Activated B cell treated with CpG ODN at 0.5 μM for 24 hours (primary cell): ENCODE data around the gene UBE4A. TPM values are rescaled to one million over a fixed set of nuclear protein-coding genes. Genes with fewer than 3 reads are reported as not detected.

Experiments used
- ATAC-seq: fragments of 200-7000 bp; cut with Tn5 transposase; one replicate; pipeline ENCODE4 v1.10.0; 2021; ENCODE audit warnings: low read depth, mild to moderate bottlenecking, moderate library complexity
- CTCF ChIA-PET: fragments of 350-600 bp; sonication (Branson Sonifier 250); formaldehyde crosslinking; loops from one replicate; lab custom pipeline; 2021; ENCODE audit warnings: antibody characterized with exemption; lab: Charles Lee
- POLR2A ChIA-PET: fragments of 350-600 bp; sonication (Branson Sonifier 250); formaldehyde crosslinking; loops from one replicate; lab custom pipeline; 2021; ENCODE audit warnings: antibody characterized with exemption; lab: Charles Lee
- DNase-seq: peaks from one replicate; pipeline ENCODE4 v3.0.0; 2022
- H3K27ac Mint-ChIP-seq: one replicate; pipeline ENCODE4 v1.8.0; 2020; ENCODE audit warnings: mixed read lengths
- H3K27me3 Mint-ChIP-seq: one replicate; pipeline ENCODE4 v1.8.0; 2021; ENCODE audit warnings: mixed read lengths
- H3K36me3 Mint-ChIP-seq: one replicate; pipeline ENCODE4 v1.8.0; 2021; ENCODE audit warnings: low read depth, mixed read lengths
- H3K4me1 Mint-ChIP-seq: one replicate; pipeline ENCODE4 v1.8.0; 2021; ENCODE audit warnings: mixed read lengths
- H3K4me3 Mint-ChIP-seq: one replicate; pipeline ENCODE4 v1.8.0; 2020; ENCODE audit warnings: mild to moderate bottlenecking, mixed read lengths
- H3K9me3 Mint-ChIP-seq: one replicate; pipeline ENCODE4 v1.8.0; 2020; ENCODE audit warnings: mixed read lengths
- intact Hi-C: fragments of 100-400 bp; cut with micrococcal nuclease; formaldehyde crosslinking; loops from one replicate; pipeline ENCODE4 v1.15.1; 2024
- total RNA-seq: library from RNA; stranded (reverse); gene quantifications from 2 replicates; pipeline ENCODE4 v1.2.3, GENCODE V29; 2022
- TF ChIP-seq, protein P1 (sequence below): fragments of 200-600 bp; IDR thresholded peaks from one replicate; pipeline ENCODE4 v1.8.0; 2022; ENCODE audit warnings: antibody characterized with exemption, mild to moderate bottlenecking

The UBE4A gene
- total RNA-seq, 1 donor from 2014 or later: 34.2 TPM

DNA sequence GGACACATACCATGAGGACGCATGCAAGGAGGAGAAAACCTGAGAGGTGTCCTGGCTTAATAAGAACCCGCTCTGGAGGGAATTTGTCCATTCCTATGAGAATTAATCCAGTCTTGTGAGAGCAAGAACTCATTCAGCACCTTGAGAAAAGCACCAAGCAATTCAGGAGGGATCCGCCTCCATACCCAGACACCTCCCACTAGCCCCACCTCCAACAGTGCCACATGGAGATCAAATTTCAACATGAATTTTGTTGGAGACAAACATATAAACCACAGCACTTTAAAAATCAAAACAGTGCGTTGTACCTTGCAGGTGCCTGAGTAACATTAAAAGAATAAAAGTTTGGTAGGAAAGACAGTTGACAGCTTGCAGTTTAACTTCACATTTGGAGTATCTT lies 11.4 kb downstream of the UBE4A start:
- POLR2A ChIA-PET: no interaction called here
- Mint-ChIP-seq H3K27ac (no peak overlapping the region), H3K36me3 (peaks cover 92% of the 10 kb centered on the region), H3K4me3 (no peak overlapping the region), H3K4me1 (no peaks in the 10 kb centered on the region), H3K27me3 (no peaks in the 10 kb centered on the region), H3K9me3 (no peaks in the 10 kb centered on the region)
- ATAC-seq (no peak), DNase-seq (no peak)
- CTCF ChIA-PET: no interaction called here
- intact Hi-C loops: no loop called here
- TF ChIP-seq, protein P1, sequence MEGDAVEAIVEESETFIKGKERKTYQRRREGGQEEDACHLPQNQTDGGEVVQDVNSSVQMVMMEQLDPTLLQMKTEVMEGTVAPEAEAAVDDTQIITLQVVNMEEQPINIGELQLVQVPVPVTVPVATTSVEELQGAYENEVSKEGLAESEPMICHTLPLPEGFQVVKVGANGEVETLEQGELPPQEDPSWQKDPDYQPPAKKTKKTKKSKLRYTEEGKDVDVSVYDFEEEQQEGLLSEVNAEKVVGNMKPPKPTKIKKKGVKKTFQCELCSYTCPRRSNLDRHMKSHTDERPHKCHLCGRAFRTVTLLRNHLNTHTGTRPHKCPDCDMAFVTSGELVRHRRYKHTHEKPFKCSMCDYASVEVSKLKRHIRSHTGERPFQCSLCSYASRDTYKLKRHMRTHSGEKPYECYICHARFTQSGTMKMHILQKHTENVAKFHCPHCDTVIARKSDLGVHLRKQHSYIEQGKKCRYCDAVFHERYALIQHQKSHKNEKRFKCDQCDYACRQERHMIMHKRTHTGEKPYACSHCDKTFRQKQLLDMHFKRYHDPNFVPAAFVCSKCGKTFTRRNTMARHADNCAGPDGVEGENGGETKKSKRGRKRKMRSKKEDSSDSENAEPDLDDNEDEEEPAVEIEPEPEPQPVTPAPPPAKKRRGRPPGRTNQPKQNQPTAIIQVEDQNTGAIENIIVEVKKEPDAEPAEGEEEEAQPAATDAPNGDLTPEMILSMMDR: no peak

DNA sequence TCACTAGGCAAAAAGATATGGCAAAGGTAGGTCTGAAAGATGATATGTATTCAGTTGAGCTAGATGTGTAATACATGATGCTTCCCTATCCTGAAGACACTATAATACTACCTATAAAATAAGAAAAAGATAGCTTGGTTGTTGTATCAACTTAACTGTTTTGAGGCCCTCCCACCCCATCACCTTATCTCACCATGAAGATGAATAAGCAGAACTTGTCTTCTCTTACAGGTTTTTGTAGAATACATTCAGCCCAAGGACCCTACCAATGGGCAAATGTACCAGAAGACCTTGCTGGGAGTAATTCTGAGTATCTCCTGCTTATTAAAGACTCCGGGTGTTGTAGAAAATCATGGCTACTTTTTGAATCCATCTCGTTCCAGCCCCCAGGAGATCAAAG lies 13.9 kb downstream of the UBE4A start:
- ATAC-seq: no peak
- no peaks in the 10 kb centered on the region for H3K9me3 Mint-ChIP-seq
- POLR2A ChIA-PET: interaction anchor here (0.9 kb wide), 1 partner anchor 159 kb away, joined by 6 read pairs; no protein-coding TSS in a partner anchor
- no peaks in the 10 kb centered on the region for H3K4me1 Mint-ChIP-seq
- no peak overlapping the region for H3K4me3 Mint-ChIP-seq
- CTCF ChIA-PET: no interaction called here
- TF ChIP-seq, protein P1: no peak
- no peak for DNase-seq
- H3K36me3 Mint-ChIP-seq: peaks cover 97% of the 10 kb centered on the region
- no peaks in the 10 kb centered on the region for H3K27me3 Mint-ChIP-seq
- H3K27ac Mint-ChIP-seq: no peak overlapping the region
- intact Hi-C loops: no loop called here

DNA sequence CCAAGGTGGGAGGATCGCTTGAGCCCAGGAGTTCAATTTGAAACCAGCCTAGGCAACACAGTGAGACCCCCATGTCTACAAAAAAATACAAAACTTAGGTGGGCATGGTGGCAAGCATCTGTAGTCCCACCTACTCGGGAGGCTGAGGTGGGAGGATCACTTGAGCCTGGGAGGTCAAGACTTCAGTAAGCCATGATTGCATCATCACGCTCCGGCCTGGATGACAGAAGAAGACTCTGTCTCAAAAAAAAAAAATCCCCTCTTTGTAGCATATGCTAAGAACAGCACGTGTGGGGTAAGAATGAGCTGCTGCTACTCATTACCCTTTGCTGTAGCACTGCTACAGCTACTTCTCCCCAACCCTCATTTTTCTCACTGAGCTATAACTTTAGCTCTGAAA lies 14.5 kb downstream of the UBE4A start:
- Mint-ChIP-seq H3K9me3 (no peaks in the 10 kb centered on the region), H3K27ac (no peak overlapping the region), H3K36me3 (peaks cover 96% of the 10 kb centered on the region)

DNA sequence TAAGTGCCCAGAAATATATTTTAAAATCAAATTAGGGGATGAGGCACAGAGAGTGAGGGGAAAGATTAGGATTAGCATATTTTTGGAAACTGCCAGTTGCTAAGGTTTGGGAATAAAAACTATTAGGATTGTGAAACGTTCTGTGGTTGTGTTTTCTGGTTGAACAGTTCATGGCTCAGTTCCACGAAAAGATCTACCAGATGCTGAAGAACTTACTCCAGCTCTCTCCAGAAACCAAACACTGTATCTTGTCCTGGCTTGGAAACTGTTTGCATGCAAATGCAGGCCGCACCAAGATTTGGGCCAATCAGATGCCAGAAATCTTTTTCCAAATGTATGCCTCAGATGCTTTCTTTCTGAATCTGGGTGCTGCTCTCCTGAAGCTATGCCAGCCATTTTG lies 15.3 kb downstream of the UBE4A start:
- Mint-ChIP-seq H3K9me3 (no peaks in the 10 kb centered on the region), H3K27me3 (no peaks in the 10 kb centered on the region), H3K27ac (no peak overlapping the region), H3K4me1 (no peaks in the 10 kb centered on the region), H3K36me3 (peaks cover 96% of the 10 kb centered on the region), H3K4me3 (no peak overlapping the region)
- TF ChIP-seq, protein P1: no peak
- CTCF ChIA-PET: interaction anchor here (1.0 kb wide), 2 partner anchors 176 to 238 kb away, joined by 3 to 4 read pairs; no protein-coding TSS in a partner anchor
- no peak for DNase-seq
- POLR2A ChIA-PET: no interaction called here
- no peak for ATAC-seq
- intact Hi-C loops: no loop called here

More for the DNA sequence above, 14.5 kb downstream of the UBE4A start:
- H3K27me3 Mint-ChIP-seq: no peaks in the 10 kb centered on the region
- no peak overlapping the region for H3K4me3 Mint-ChIP-seq
- no peak for DNase-seq
- no peak for ATAC-seq
- CTCF ChIA-PET: interaction anchor here (1.0 kb wide), 1 partner anchor 176 kb away, joined by 4 read pairs; no protein-coding TSS in a partner anchor
- intact Hi-C loops: no loop called here
- TF ChIP-seq, protein P1: no peak
- no peaks in the 10 kb centered on the region for H3K4me1 Mint-ChIP-seq
- POLR2A ChIA-PET: interaction anchor here (0.5 to 0.7 kb wide), 2 partner anchors 198 to 408 kb away, joined by 5 to 6 read pairs; partner anchors contain the start of gene ARCN1

DNA sequence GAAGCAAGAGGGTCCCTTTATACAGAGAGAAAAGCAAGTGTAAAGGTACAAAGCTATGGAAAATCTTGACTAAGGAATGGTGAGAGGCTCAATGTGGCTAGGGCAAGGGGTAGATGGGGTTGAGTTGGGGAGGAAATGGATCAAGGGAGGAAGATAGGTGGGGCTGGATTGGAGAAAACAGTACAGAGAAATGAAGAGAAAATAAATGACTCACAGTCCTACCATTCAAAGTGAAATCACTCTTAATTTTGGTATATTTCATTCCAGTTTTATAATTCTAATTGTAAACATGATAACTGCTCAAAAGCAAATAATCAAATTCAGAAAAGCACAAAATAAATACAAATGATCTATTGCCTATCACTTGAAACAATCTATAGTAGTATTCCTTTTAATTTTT lies 16.6 kb downstream of the UBE4A start:
- DNase-seq (no peak), ATAC-seq (no peak)
- intact Hi-C loops: no loop called here
- H3K4me1 Mint-ChIP-seq: no peaks in the 10 kb centered on the region
- TF ChIP-seq, protein P1: no peak
- H3K4me3 Mint-ChIP-seq: no peak overlapping the region
- no peaks in the 10 kb centered on the region for H3K27me3 Mint-ChIP-seq
- H3K9me3 Mint-ChIP-seq: no peaks in the 10 kb centered on the region
- H3K36me3 Mint-ChIP-seq: peaks cover 92% of the 10 kb centered on the region
- ChIA-PET POLR2A (no interaction called here), CTCF (no interaction called here)
- H3K27ac Mint-ChIP-seq: no peak overlapping the region
